HCEC 1CT (cell line): ENCODE results near the gene MT2A.

Experiments used
- DNase-seq: peaks from one replicate; pipeline ENCODE4 v3.0.0-alpha.2; 2017

The MT2A gene

GRCh38 chr16:56639045-56639444 lies 30.7 kb downstream of the MT2A start:
- DNase-seq = no peak

- DNase-seq = no peak
These were observed 31.7 kb downstream of the MT2A start for GRCh38 chr16:56640076-56640475.

- no peak for DNase-seq
These were observed 32.8 kb downstream of the MT2A start for GRCh38 chr16:56641166-56641565.

GRCh38 chr16:56643080-56643778 lies 34.8 kb downstream of the MT2A start:
- DNase-seq = peak; percentile 46

GRCh38 chr16:56643833-56644232 lies 35.4 kb downstream of the MT2A start:
- no peak for DNase-seq

- no peak for DNase-seq
These were observed 36.9 kb downstream of the MT2A start for GRCh38 chr16:56645311-56645710.

- DNase-seq = no peak
These were observed 37.5 kb downstream of the MT2A start for GRCh38 chr16:56645838-56646237.

GRCh38 chr16:56647641-56648431 lies 39.5 kb downstream of the MT2A start:
- DNase-seq = no peak

- DNase-seq = no peak
These were observed 40.9 kb downstream of the MT2A start for GRCh38 chr16:56649271-56649670.

GRCh38 chr16:56649820-56650219 lies 41.4 kb downstream of the MT2A start:
- no peak for DNase-seq

GRCh38 chr16:56651586-56651985 lies 43.2 kb downstream of the MT2A start, which contains the start of gene MT1B:
TSS of gene MT1B (plus strand) at chr16:56651886. CDS start at chr16:56651954, 68 bp downstream.
- DNase-seq = no peak

- no peak for DNase-seq
These were observed 44.2 kb downstream of the MT2A start for GRCh38 chr16:56652600-56652999.

- DNase-seq = no peak
These were observed 44.8 kb downstream of the MT2A start for GRCh38 chr16:56653218-56653617.

- no peak for DNase-seq
These were observed 49.4 kb downstream of the MT2A start, which contains the start of gene MT1F for GRCh38 chr16:56657555-56658326. TSS of gene MT1F (plus strand) at chr16:56657959. CDS start at chr16:56658059, 100 bp downstream.

GRCh38 chr16:56658327-56658875 lies 50.0 kb downstream of the MT2A start:
- DNase-seq = no peak
